Neural cell (in vitro differentiated cells): ENCODE measurements around the gene PTPRN2. TPM values are rescaled to one million over a fixed set of nuclear protein-coding genes. Genes with fewer than 3 reads are reported as not detected.

Experiments used
- H2AFZ ChIP-seq: fragments of 200-600, 300-800 bp; sonication (generic), shearing (Covaris generic); 2 replicates; pipeline ENCODE4 v1.6.0; 2014; ENCODE audit warnings: low read depth, mild to moderate bottlenecking, antibody characterized with exemption, low read length, moderate library complexity
- H3F3A ChIP-seq: fragments of 200-600 bp; shearing (Covaris generic); 2 replicates; pipeline ENCODE4 v1.6.1; 2016; ENCODE audit warnings: mild to moderate bottlenecking, moderate library complexity, mixed read lengths, antibody characterized with exemption, low read length; ENCODE audit not compliant: insufficient read depth, poor library complexity, severe bottlenecking
- H3K27ac ChIP-seq: fragments of 200-600, 300-800 bp; sonication (generic), shearing (Covaris generic); 2 replicates; pipeline ENCODE4 v1.5.1; 2014; ENCODE audit warnings: mild to moderate bottlenecking, low read length, moderate library complexity
- H3K27me3 ChIP-seq: fragments of 300-800, 200-600 bp; sonication (generic), shearing (Covaris generic); 2 replicates; pipeline ENCODE4 v1.6.0; 2014; ENCODE audit warnings: mild to moderate bottlenecking, low read depth, low read length, moderate library complexity; ENCODE audit not compliant: insufficient read depth
- H3K36me3 ChIP-seq: fragments of 300-800, 200-600 bp; sonication (generic), shearing (Covaris generic); 2 replicates; pipeline ENCODE4 v1.5.1; 2014; ENCODE audit warnings: mild to moderate bottlenecking, antibody characterized with exemption, low read length, moderate library complexity; ENCODE audit not compliant: insufficient read depth
- H3K4me2 ChIP-seq: fragments of 300-800, 200-600 bp; sonication (generic), shearing (Covaris generic); 2 replicates; pipeline ENCODE4 v1.6.0; 2014; ENCODE audit warnings: mild to moderate bottlenecking, low read length
- H3K4me3 ChIP-seq: fragments of 300-800, 200-600 bp; sonication (generic), shearing (Covaris generic); 2 replicates; pipeline ENCODE4 v1.5.1; 2014; ENCODE audit warnings: mild to moderate bottlenecking, low read length, moderate library complexity
- H3K79me2 ChIP-seq: fragments of 200-600 bp; shearing (Covaris generic); replicated peaks from 2 replicates; pipeline ENCODE4 v1.6.0; 2014; ENCODE audit warnings: mild to moderate bottlenecking, low read length, moderate library complexity; ENCODE audit not compliant: insufficient read depth
- H3K9ac ChIP-seq: fragments of 300-800, 200-600 bp; sonication (generic), shearing (Covaris generic); 2 replicates; pipeline ENCODE4 v1.6.1; 2016; ENCODE audit warnings: mild to moderate bottlenecking, low read length, mixed read lengths
- H3K9me2 ChIP-seq: fragments of 200-600 bp; shearing (Covaris generic); 2 replicates; pipeline ENCODE4 v1.6.1; 2016; ENCODE audit warnings: mild to moderate bottlenecking, low read length, mixed read lengths; ENCODE audit not compliant: insufficient read depth
- H3K9me3 ChIP-seq: fragments of 200-600, 300-800 bp; sonication (generic), shearing (Covaris generic); 2 replicates; pipeline ENCODE4 v1.6.1; 2016; ENCODE audit warnings: mild to moderate bottlenecking, mixed run types, low read length, moderate library complexity, mixed read lengths
- H4K20me1 ChIP-seq: fragments of 200-600 bp; shearing (Covaris generic); 2 replicates; pipeline ENCODE4 v1.6.1; 2016; ENCODE audit warnings: mild to moderate bottlenecking, mixed run types; ENCODE audit not compliant: insufficient read depth
- EZH2 ChIP-seq: fragments of 200-600, 300-800 bp; shearing (Covaris generic), sonication (generic); IDR thresholded peaks from 2 replicates; pipeline ENCODE4 v1.6.1; 2014; ENCODE audit warnings: antibody characterized with exemption, low read length, borderline replicate concordance, mild to moderate bottlenecking; ENCODE audit not compliant: insufficient read depth, poor library complexity, severe bottlenecking
- MXI1 ChIP-seq: fragments of 450-650 bp; conservative IDR thresholded peaks from 2 replicates; pipeline ENCODE4 v1.6.1; 2014; ENCODE audit warnings: antibody characterized with exemption, mild to moderate bottlenecking; ENCODE audit not compliant: poor library complexity, severe bottlenecking
- RAD21 ChIP-seq: fragments of 450-650 bp; conservative IDR thresholded peaks from 2 replicates; pipeline ENCODE4 v1.6.1; 2014; ENCODE audit warnings: antibody characterized with exemption, mild to moderate bottlenecking, moderate library complexity
- TAF1 ChIP-seq: IDR thresholded peaks from 2 replicates; pipeline ENCODE4 v1.6.1; 2012; ENCODE audit warnings: low read depth
- polyA plus RNA-seq: library from polyadenylated mRNA; depleted of rRNA; stranded (reverse); fragments of >200 nt; gene quantifications from 2 replicates; pipeline ENCODE4 v1.2.3, GENCODE V29; 2014
- TF ChIP-seq, protein P1 (sequence below): IDR thresholded peaks from 2 replicates; pipeline ENCODE4 v1.6.1; 2012; ENCODE audit warnings: borderline replicate concordance
- TF ChIP-seq, protein P2 (sequence below): fragments of 450-650 bp; IDR thresholded peaks from 2 replicates; pipeline ENCODE4 v1.5.1; 2014; ENCODE audit warnings: antibody characterized with exemption, mild to moderate bottlenecking, moderate library complexity; ENCODE audit not compliant: poor library complexity, severe bottlenecking

The PTPRN2 gene
- polyA plus RNA-seq, 1 donor from 2014 or later, result 31.0 TPM

DNA sequence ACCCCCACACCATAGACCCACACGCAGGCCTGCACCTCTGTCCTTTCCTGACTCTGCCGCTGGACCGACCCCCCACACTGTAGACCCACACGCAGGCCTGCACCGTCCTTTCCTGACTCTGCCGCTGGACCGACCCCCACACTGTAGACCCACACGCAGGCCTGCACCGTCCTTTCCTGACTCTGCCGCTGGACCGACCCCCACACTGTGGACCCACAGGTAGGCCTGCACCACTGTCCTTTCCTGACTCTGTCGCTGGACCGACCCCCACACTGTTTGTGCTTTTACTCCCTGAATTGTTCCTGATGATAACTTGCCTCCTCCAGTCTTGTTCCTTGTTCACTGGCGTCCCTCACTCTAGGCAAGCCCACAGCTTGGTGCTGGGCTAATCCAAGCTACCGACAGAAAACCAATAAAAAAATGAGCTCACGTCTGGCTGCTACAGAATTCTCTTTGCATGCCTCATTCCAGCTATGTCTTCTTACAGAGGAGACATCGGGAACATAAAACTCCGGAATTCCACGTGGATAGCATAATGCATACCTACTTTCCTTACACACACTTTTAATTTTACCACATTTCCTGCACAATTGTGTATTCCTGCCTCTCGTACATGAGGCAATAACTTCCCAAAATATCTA is 494.3 kb downstream of the PTPRN2 start:
- Histone ChIP-seq H3K9me3 (no peaks in the 10 kb centered on the region), H3K9ac (no peak overlapping the region), H3K27ac (no peak overlapping the region), H3K36me3 (no peaks in the 10 kb centered on the region), H3K79me2 (no peaks in the 10 kb centered on the region), H4K20me1 (no peaks in the 10 kb centered on the region), H3F3A (peaks cover 5% of the 10 kb centered on the region), H2AFZ (no peak overlapping the region), H3K4me3 (no peak overlapping the region), H3K9me2 (no peaks in the 10 kb centered on the region), H3K4me2 (no peak overlapping the region), H3K27me3 (no peaks in the 10 kb centered on the region)
- TF ChIP-seq EZH2, result no peak

DNA sequence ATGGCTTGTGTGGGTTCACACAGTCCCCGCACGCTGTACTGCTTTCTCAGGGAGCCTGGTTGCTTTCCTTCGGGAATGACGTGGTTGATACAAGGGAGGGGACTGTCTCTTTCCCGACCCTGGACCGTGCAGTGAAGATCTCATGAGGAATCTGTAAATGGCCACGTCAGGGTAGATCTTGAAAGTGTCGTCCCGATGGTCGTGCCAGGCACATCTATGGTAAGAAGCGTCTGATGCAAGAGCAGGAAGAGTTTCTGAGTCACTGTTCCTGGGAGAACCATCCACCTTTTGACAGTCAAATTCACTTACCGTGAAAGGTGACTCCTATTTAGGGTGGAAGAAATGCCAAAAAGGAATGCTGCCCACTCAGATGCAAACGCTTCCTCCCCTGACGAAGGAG is 500.4 kb downstream of the PTPRN2 start:
- Histone ChIP-seq H3K79me2 (no peaks in the 10 kb centered on the region), H4K20me1 (no peaks in the 10 kb centered on the region), H3K36me3 (no peaks in the 10 kb centered on the region), H3K9me2 (no peaks in the 10 kb centered on the region), H3K9ac (no peak overlapping the region), H3K9me3 (peaks cover 5% of the 10 kb centered on the region), H2AFZ (no peak overlapping the region), H3K27me3 (no peaks in the 10 kb centered on the region), H3F3A (no peaks in the 10 kb centered on the region), H3K4me2 (no peak overlapping the region), H3K4me3 (no peak overlapping the region), H3K27ac (no peak overlapping the region)
- no peak for TF ChIP-seq TAF1
- no peak for TF ChIP-seq EZH2
- no peak for TF ChIP-seq MXI1
- TF ChIP-seq RAD21, result no peak
- TF ChIP-seq, protein P1, sequence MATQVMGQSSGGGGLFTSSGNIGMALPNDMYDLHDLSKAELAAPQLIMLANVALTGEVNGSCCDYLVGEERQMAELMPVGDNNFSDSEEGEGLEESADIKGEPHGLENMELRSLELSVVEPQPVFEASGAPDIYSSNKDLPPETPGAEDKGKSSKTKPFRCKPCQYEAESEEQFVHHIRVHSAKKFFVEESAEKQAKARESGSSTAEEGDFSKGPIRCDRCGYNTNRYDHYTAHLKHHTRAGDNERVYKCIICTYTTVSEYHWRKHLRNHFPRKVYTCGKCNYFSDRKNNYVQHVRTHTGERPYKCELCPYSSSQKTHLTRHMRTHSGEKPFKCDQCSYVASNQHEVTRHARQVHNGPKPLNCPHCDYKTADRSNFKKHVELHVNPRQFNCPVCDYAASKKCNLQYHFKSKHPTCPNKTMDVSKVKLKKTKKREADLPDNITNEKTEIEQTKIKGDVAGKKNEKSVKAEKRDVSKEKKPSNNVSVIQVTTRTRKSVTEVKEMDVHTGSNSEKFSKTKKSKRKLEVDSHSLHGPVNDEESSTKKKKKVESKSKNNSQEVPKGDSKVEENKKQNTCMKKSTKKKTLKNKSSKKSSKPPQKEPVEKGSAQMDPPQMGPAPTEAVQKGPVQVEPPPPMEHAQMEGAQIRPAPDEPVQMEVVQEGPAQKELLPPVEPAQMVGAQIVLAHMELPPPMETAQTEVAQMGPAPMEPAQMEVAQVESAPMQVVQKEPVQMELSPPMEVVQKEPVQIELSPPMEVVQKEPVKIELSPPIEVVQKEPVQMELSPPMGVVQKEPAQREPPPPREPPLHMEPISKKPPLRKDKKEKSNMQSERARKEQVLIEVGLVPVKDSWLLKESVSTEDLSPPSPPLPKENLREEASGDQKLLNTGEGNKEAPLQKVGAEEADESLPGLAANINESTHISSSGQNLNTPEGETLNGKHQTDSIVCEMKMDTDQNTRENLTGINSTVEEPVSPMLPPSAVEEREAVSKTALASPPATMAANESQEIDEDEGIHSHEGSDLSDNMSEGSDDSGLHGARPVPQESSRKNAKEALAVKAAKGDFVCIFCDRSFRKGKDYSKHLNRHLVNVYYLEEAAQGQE, result no peak
- TF ChIP-seq, protein P2, sequence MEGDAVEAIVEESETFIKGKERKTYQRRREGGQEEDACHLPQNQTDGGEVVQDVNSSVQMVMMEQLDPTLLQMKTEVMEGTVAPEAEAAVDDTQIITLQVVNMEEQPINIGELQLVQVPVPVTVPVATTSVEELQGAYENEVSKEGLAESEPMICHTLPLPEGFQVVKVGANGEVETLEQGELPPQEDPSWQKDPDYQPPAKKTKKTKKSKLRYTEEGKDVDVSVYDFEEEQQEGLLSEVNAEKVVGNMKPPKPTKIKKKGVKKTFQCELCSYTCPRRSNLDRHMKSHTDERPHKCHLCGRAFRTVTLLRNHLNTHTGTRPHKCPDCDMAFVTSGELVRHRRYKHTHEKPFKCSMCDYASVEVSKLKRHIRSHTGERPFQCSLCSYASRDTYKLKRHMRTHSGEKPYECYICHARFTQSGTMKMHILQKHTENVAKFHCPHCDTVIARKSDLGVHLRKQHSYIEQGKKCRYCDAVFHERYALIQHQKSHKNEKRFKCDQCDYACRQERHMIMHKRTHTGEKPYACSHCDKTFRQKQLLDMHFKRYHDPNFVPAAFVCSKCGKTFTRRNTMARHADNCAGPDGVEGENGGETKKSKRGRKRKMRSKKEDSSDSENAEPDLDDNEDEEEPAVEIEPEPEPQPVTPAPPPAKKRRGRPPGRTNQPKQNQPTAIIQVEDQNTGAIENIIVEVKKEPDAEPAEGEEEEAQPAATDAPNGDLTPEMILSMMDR, result no peak
